ENCODE results near the gene LAMB3. TPM values are rescaled to one million over a fixed set of nuclear protein-coding genes. Genes with fewer than 3 reads are reported as not detected.

Gene LAMB3
- total RNA-seq = 48.4 and 49.8 TPM in 2 replicates

DNA sequence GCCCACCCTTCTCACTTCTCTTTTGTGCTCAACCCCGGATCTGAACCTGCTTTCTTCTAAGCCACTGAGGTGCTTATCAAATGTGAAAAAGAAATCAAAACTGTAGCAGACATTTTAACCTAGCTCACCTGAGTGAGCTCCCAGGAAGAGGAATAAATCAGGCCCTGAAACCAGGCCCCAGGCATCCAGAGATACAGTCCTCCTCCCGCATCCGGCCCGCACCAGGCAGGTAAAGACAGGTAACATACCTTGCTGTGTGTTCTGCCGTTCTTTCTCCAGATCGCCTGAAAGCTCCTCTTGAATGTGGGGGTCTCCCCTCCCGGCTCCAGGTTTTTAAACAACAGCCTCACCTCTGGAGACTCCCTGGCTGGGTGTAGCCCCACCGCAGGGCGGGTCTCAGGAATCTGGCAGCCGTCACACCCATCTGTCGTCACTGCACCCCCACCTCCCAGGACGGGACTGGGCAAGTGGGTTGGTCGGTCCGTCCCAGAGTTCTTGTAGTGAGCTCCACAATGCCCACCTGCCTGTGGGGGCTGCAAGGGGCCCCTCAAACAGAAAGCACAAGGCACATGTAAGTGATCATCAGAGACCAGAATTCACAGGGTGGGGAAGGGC lies at the start of gene LAMB3:
LAMB3 (minus strand) TSS at position 305 of the 615 bp plus-strand sequence. CDS start 1,481 bp downstream, outside the sequence.

DNA sequence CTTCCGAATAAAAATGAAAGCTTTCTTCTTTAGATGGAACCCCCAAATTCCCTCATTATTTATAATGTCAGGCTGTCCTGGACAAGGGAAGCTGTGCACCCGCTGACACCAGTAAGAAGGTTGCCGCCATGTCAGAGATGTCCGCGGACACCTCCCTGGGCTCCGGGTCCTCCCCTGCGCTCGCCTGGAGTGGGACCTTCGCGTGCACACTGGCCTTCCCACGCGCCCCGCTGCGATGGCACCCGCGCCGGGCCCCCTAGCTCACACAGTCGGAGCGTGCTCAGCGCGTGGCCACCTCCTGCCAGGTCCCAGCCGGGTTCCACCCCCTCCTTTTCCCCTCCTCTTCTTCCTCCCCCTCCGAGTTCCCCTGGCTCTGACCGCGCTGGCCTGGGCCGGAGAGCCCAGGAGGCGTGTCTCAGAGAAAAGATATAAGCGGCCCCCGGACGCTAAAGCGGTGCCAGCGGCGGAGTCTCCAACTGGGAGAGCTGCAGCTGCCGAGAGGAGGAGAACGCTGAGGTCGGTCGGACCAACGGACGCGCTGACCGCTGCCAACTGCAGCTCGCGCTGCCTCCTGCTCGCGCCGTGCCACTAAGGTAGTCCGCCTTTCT lies 22.8 kb upstream of the LAMB3 start, which contains the start of gene G0S2:
G0S2 (plus strand) TSS at position 456 of the 608 bp plus-strand sequence. CDS start 273 bp downstream, outside the sequence.

DNA sequence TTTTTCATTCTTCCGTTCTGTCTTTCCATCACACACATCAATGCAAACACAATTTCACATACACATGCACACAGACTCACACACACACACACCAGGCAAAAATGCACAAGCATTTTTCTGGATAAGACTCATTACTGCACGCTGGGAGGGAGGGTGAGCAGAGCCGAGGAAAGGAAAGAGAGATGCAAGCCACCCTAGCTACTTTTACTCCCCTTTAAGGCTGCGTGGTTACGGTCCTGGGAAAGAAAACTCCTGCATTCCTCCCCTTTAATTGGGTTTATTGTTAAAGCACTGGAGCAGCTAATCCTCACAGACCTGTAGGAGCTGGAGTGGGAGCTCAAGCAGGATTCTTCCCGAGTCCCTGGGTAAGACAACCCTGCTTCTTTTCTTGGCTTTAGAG lies 68.8 kb downstream of the LAMB3 start, which contains the start of gene CAMK1G:
CAMK1G (plus strand) TSS at position 307 of the 400 bp plus-strand sequence. CDS start 11,270 bp downstream, outside the sequence.

Other genes with a start within 250 kb of the LAMB3 start
- gene CAMK1G, start 68.7 kb downstream of the LAMB3 start, total RNA-seq = 0.13 and 0.31 TPM in 2 replicates
- 12.8 and 22.5 TPM in 2 replicates for gene G0S2, start 23.0 kb upstream of the LAMB3 start, total RNA-seq
- 6.0 and 52.4 TPM in 2 replicates for gene HSD11B1, start 52.4 kb upstream of the LAMB3 start, total RNA-seq
- not detected in 2 replicates for gene TRAF3IP3, start 103.6 kb upstream of the LAMB3 start, total RNA-seq
- 2.9 TPM in 2 replicates for gene C1orf74, start 132.1 kb upstream of the LAMB3 start, total RNA-seq
- gene IRF6, start 153.7 kb upstream of the LAMB3 start, total RNA-seq = 4.4 and 15.7 TPM in 2 replicates
- gene UTP25, start 175.5 kb upstream of the LAMB3 start, total RNA-seq = 11.1 and 16.2 TPM in 2 replicates